H1 (cell line): ENCODE results near the gene GFRAL. TPM values are rescaled to one million over a fixed set of nuclear protein-coding genes. Genes with fewer than 3 reads are reported as not detected.

Experiments used
- CBX5 ChIP-seq: fragments of 300-800, 300-1000 bp; sonication (generic); IDR thresholded peaks from 2 replicates; pipeline ENCODE4 v1.7.1; 2016; ENCODE audit warnings: antibody characterized with exemption, low read length, low read depth
- PHF8 ChIP-seq: fragments of 200-600 bp; sonication (generic); conservative IDR thresholded peaks from 2 replicates; pipeline ENCODE4 v1.7.1; 2012; ENCODE audit warnings: low read depth, mild to moderate bottlenecking, inconsistent platforms, low read length, moderate library complexity
- polyA plus RNA-seq, 7 experiments: library from polyadenylated mRNA; depleted of rRNA in 3 of 7; stranded (reverse) in 5 of 7; unstranded in 2 of 7; fragments of >200 nt in 5 of 7; fragments of 200-250 nt in 2 of 7; gene quantifications; 1 replicate in 5 of 7; 2 replicates in 1 of 7; 4 replicates in 1 of 7; pipeline versions ENCODE4 v1.2.1 to v1.2.3, GENCODE V29; 2011 to 2013; ENCODE audit warnings: missing spikeins in 2 of 7, mixed read lengths in 2 of 7
- total RNA-seq: library from RNA; stranded (reverse); fragmentation: NEBNext Ultra II Directional; extraction: Animal tissue kit (Norgen Biotek cat#: 25700); gene quantifications from 2 replicates; pipeline ENCODE4 v1.2.1, GENCODE V29; 2021
- TF ChIP-seq, protein P1 (sequence below): fragments of 300-600 bp; sonication (generic); IDR thresholded peaks from 2 replicates; pipeline ENCODE4 v1.7.1; 2012; ENCODE audit warnings: low read length, moderate library complexity, mild to moderate bottlenecking, inconsistent platforms; ENCODE audit not compliant: insufficient replicate concordance
- TF ChIP-seq, protein P2 (sequence below): IDR thresholded peaks from 2 replicates; pipeline ENCODE4 v1.6.1; 2012; ENCODE audit warnings: inconsistent platforms

Gene GFRAL
- total and polyA plus RNA-seq, 2 of the 8 experiments (the other 6 are each of a cell fraction or from before 2014, with no cell fraction given), result not detected

DNA sequence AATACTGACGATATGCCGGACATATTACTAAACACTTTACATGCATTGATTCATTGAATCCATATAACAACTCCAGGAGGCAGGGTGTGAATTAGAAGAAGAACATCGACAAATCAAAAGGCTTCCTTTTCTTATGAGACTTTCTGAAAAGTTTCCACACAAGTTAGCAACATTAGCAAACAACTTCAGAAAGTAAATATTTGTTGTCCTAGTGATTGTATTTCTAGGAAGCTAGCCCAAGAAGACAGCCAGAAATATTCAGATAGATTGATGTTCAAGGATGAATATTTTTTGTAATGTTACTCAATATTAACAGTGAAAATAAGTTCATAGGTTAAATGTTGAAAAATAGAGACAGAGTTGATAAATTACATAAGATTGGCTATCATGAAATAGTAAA, 120.6 kb downstream of the GFRAL start (continued):
- TF ChIP-seq PHF8 (no peak), CBX5 (no peak)
- TF ChIP-seq, protein P1, sequence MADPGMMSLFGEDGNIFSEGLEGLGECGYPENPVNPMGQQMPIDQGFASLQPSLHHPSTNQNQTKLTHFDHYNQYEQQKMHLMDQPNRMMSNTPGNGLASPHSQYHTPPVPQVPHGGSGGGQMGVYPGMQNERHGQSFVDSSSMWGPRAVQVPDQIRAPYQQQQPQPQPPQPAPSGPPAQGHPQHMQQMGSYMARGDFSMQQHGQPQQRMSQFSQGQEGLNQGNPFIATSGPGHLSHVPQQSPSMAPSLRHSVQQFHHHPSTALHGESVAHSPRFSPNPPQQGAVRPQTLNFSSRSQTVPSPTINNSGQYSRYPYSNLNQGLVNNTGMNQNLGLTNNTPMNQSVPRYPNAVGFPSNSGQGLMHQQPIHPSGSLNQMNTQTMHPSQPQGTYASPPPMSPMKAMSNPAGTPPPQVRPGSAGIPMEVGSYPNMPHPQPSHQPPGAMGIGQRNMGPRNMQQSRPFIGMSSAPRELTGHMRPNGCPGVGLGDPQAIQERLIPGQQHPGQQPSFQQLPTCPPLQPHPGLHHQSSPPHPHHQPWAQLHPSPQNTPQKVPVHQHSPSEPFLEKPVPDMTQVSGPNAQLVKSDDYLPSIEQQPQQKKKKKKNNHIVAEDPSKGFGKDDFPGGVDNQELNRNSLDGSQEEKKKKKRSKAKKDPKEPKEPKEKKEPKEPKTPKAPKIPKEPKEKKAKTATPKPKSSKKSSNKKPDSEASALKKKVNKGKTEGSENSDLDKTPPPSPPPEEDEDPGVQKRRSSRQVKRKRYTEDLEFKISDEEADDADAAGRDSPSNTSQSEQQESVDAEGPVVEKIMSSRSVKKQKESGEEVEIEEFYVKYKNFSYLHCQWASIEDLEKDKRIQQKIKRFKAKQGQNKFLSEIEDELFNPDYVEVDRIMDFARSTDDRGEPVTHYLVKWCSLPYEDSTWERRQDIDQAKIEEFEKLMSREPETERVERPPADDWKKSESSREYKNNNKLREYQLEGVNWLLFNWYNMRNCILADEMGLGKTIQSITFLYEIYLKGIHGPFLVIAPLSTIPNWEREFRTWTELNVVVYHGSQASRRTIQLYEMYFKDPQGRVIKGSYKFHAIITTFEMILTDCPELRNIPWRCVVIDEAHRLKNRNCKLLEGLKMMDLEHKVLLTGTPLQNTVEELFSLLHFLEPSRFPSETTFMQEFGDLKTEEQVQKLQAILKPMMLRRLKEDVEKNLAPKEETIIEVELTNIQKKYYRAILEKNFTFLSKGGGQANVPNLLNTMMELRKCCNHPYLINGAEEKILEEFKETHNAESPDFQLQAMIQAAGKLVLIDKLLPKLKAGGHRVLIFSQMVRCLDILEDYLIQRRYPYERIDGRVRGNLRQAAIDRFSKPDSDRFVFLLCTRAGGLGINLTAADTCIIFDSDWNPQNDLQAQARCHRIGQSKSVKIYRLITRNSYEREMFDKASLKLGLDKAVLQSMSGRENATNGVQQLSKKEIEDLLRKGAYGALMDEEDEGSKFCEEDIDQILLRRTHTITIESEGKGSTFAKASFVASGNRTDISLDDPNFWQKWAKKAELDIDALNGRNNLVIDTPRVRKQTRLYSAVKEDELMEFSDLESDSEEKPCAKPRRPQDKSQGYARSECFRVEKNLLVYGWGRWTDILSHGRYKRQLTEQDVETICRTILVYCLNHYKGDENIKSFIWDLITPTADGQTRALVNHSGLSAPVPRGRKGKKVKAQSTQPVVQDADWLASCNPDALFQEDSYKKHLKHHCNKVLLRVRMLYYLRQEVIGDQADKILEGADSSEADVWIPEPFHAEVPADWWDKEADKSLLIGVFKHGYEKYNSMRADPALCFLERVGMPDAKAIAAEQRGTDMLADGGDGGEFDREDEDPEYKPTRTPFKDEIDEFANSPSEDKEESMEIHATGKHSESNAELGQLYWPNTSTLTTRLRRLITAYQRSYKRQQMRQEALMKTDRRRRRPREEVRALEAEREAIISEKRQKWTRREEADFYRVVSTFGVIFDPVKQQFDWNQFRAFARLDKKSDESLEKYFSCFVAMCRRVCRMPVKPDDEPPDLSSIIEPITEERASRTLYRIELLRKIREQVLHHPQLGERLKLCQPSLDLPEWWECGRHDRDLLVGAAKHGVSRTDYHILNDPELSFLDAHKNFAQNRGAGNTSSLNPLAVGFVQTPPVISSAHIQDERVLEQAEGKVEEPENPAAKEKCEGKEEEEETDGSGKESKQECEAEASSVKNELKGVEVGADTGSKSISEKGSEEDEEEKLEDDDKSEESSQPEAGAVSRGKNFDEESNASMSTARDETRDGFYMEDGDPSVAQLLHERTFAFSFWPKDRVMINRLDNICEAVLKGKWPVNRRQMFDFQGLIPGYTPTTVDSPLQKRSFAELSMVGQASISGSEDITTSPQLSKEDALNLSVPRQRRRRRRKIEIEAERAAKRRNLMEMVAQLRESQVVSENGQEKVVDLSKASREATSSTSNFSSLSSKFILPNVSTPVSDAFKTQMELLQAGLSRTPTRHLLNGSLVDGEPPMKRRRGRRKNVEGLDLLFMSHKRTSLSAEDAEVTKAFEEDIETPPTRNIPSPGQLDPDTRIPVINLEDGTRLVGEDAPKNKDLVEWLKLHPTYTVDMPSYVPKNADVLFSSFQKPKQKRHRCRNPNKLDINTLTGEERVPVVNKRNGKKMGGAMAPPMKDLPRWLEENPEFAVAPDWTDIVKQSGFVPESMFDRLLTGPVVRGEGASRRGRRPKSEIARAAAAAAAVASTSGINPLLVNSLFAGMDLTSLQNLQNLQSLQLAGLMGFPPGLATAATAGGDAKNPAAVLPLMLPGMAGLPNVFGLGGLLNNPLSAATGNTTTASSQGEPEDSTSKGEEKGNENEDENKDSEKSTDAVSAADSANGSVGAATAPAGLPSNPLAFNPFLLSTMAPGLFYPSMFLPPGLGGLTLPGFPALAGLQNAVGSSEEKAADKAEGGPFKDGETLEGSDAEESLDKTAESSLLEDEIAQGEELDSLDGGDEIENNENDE, result no peak
- TF ChIP-seq, protein P2, sequence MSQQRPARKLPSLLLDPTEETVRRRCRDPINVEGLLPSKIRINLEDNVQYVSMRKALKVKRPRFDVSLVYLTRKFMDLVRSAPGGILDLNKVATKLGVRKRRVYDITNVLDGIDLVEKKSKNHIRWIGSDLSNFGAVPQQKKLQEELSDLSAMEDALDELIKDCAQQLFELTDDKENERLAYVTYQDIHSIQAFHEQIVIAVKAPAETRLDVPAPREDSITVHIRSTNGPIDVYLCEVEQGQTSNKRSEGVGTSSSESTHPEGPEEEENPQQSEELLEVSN, result no peak
